ENCODE measurements around the gene TBC1D17.
A peak's percentile ranks its signal among the peaks of the same experiment; 100 is the strongest.

The TBC1D17 gene

DNA sequence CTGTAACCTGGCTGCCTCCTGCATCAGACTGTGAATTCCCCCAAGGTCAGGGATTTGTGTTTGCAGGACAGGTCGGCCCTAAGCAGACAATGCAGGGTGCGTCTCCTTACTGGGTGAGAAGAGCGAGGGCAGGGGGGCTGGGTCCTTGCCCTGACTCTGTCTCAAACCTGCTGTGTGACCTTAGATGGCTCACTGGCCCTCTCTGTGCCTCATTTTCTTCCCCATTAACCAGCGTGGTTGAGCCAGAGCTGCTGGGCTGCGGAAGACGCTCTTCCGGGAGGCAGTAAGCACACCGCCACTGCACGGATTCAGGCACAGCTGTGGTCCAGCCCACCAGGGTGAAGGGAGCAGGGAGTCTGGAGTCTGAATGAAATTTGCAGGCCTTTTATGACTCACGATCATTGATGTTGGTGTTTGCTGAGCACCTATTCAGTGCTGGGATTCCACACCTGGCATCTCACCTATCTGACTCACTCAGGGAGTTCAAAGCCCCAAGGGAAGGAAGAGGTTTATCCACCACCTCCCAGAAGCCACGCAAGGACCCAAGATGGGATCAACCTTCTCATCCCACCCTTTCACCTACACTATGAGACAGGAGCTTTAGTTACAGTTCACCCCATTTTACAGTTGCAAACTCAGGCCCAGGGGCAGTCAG is 2.9 kb upstream of the TBC1D17 start:
- DNase-seq (ENCODE audit: insufficient read length, low spot score) (no peak), FAIRE-seq (no peak)
- no peak for TF ChIP-seq POLR2AphosphoS5 (IDR thresholded peaks at IDR 0.05; ENCODE audit: low read depth, low read length)
- TF ChIP-seq TAF1 (IDR thresholded peaks at IDR 0.05; ENCODE audit: low read depth, low read length): no peak
- TF ChIP-seq POLR2A (IDR thresholded peaks at IDR 0.05; ENCODE audit: low read depth, low read length): no peak
- TF ChIP-seq PAX5 (IDR thresholded peaks at IDR 0.05; ENCODE audit: insufficient read depth, low read length, severe bottlenecking): no peak
- no peak for TF ChIP-seq POU2F2 (IDR thresholded peaks at IDR 0.05; ENCODE audit: low read depth, low read length)

DNA sequence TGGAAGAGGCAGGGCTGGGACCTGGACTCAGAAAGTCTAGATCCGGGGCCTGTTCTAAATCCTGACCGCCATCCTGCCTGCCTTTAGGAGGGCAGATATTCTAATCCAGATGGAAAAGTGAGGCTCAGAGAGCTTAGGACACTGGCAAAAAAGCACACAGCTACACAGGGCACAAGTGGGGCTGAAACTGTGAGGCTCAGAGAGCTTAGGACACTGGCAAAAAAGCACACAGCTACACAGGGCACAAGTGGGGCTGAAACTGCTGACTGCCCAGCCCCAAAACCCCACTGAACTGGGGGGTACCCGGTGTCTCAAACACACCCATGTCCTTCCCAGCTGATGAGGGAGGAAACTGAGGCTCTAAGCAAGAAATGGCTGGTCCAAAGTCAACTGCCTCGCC is 2.3 kb upstream of the TBC1D17 start:
- DNase-seq (ENCODE audit: insufficient read length, low spot score) (no peak), FAIRE-seq (peak; percentile 5)
- TF ChIP-seq TAF1 (IDR thresholded peaks at IDR 0.05; ENCODE audit: low read depth, low read length): no peak
- no peak for TF ChIP-seq SPI1 (IDR thresholded peaks at IDR 0.05; ENCODE audit: low read depth, low read length)
- TF ChIP-seq POLR2AphosphoS5 (IDR thresholded peaks at IDR 0.05; ENCODE audit: low read depth, low read length): no peak
- TF ChIP-seq POU2F2 (IDR thresholded peaks at IDR 0.05; ENCODE audit: low read depth, low read length): no peak
- no peak for TF ChIP-seq PAX5 (IDR thresholded peaks at IDR 0.05; ENCODE audit: insufficient read depth, low read length, severe bottlenecking)

DNA sequence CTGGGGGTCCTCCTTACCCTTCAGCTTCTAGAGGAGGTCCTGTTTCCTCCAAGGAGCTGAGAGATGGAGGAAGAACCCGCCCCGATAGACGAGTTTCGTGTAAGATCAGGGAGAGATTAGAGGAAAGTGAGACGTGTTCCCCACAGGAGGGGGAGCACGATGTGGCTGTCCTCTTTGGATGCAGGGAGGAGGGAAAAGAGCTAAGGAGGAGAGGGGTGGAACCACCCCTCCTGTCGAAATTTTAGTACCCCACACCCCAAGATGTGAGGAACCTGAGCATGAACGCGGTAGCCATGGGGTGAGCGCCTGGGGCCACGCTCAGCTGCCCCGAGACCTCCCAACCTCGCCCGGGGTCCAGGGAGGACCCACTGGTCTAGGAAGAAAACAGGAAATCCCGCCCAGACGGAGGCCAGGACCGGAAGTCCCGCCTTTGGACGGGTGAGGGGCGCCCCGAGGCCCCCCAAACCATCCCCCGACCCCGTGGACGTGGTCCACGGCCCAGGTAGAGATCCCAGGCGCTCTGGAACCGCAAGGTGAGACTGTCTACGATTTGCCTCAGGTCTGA is 1.6 kb upstream of the TBC1D17 start:
- DNase-seq (ENCODE audit: insufficient read length, low spot score): no peak

DNA sequence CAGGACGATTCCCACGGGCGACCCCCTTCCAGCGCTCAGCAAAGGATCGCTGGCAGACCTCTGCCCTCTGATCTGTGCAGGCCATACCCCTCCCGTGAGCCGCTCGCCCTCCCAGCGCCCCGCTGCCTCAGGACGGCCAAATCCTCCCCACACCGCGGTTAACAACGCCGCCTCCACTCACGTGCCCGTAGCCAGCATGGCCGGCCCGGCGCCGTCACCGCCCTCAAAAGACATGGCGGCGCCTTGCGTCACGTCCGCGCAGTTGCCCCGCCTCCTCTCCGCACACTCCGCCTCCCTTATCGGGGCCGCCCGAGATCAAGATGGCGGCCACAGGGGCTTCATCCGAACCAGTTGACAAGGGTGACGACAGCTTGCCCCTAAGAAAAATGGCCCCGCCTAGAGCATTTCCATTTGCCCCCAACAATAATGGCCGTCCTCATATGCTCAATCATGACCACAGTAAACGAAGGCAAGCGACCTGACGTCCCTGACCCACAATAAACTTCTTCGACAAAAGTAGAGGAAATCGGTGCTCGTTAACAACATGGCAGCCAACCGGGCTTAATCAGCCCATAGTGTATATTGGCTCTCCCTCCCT is 981 bp upstream of the TBC1D17 start:
- DNase-seq (ENCODE audit: insufficient read length, low spot score): peak; percentile 66

More for the DNA sequence above, 1.6 kb upstream of the TBC1D17 start:
- no peak for FAIRE-seq
- TF ChIP-seq POLR2AphosphoS5 (IDR thresholded peaks at IDR 0.05; ENCODE audit: low read depth, low read length) (no peak; the same call in 1 of the 2 replicates), PAX5 (IDR thresholded peaks at IDR 0.05; ENCODE audit: insufficient read depth, low read length, severe bottlenecking) (no peak), SPI1 (IDR thresholded peaks at IDR 0.05; ENCODE audit: low read depth, low read length) (peak; percentile 55), POLR2A (IDR thresholded peaks at IDR 0.05; ENCODE audit: low read depth, low read length) (peak; percentile 2; the same call in 1 of the 2 replicates), TAF1 (IDR thresholded peaks at IDR 0.05; ENCODE audit: low read depth, low read length) (no peak), POU2F2 (IDR thresholded peaks at IDR 0.05; ENCODE audit: low read depth, low read length) (no peak)

DNA sequence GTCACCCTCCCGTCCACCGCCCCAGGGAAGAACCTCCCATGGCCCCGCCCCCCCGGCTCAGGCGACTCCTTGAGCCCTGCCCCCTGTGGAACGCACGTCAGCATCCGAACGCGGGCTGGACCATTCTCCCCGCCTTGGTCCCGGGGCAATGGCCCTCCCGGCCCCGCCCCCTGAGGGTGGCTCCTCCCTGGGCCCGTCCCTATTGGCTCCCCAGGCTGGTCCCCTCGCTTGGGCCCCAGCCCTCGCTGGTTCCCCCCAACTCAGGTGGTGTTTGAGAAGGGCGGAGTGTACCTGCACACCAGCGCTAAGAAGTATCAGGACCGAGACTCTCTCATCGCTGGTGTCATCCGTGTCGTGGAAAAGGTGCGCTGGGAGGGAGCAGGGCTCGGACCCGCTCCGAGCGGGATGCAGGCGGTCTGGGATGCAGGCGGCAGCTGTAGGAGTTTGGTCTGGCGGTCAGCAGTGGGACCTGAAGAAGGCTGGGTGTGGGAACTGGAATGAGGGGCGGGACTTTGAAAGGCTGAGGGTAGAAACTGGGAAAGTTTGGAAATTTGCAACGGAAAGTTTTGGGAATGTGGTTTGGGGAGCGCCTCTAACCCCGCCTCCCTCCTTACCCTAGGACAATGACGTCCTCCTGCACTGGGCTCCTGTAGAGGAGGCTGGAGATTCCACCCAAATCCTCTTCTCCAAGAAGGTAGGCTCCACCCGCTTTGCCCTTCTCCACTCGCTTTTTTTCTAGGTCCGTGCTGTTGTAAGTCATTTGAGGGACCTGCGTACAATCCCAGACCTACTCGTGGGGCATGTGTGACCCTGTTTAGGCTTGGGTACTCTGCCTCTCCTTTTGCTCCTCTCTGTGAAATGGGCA is 609 bp downstream of the TBC1D17 start:
- DNase-seq (ENCODE audit: insufficient read length, low spot score) (peak; percentile 99), FAIRE-seq (no peak)
- TF ChIP-seq POLR2A (IDR thresholded peaks at IDR 0.05; ENCODE audit: low read depth, low read length) (peak; percentile 6), POU2F2 (IDR thresholded peaks at IDR 0.05; ENCODE audit: low read depth, low read length) (no peak)

More for the DNA sequence above, 981 bp upstream of the TBC1D17 start:
- FAIRE-seq: peak; percentile 100
- TF ChIP-seq POLR2A (IDR thresholded peaks at IDR 0.05; ENCODE audit: low read depth, low read length) (peak; percentile 70), SPI1 (IDR thresholded peaks at IDR 0.05; ENCODE audit: low read depth, low read length) (no peak), POLR2AphosphoS5 (IDR thresholded peaks at IDR 0.05; ENCODE audit: low read depth, low read length) (peak; percentile 50), PAX5 (IDR thresholded peaks at IDR 0.05; ENCODE audit: insufficient read depth, low read length, severe bottlenecking) (no peak), TAF1 (IDR thresholded peaks at IDR 0.05; ENCODE audit: low read depth, low read length) (no peak; the same call in 1 of the 2 replicates), POU2F2 (IDR thresholded peaks at IDR 0.05; ENCODE audit: low read depth, low read length) (no peak)

DNA sequence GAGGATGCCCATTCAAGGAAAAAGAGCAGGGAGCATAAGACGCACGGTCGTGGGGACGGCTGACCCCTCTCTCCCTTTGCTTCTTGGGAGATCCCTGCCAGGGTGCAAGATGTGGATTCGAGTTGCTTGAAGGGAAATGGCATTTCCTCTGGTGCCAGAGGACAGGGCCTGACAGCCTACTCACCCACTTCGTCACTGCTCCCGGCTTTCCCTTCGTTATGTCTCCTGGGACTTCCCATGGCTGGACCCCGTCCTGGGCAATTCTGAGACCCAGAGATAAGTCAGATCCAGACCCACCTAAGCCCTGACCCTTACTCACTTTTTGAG is 1.2 kb downstream of the TBC1D17 start:
- no peak for FAIRE-seq
- TF ChIP-seq POLR2AphosphoS5 (IDR thresholded peaks at IDR 0.05; ENCODE audit: low read depth, low read length): no peak
- no peak for TF ChIP-seq TAF1 (IDR thresholded peaks at IDR 0.05; ENCODE audit: low read depth, low read length)
- no peak for TF ChIP-seq PAX5 (IDR thresholded peaks at IDR 0.05; ENCODE audit: insufficient read depth, low read length, severe bottlenecking)
- no peak for TF ChIP-seq POLR2A (IDR thresholded peaks at IDR 0.05; ENCODE audit: low read depth, low read length)
- TF ChIP-seq SPI1 (IDR thresholded peaks at IDR 0.05; ENCODE audit: low read depth, low read length): no peak
- no peak for TF ChIP-seq POU2F2 (IDR thresholded peaks at IDR 0.05; ENCODE audit: low read depth, low read length)
- DNase-seq (ENCODE audit: insufficient read length, low spot score): no peak

DNA sequence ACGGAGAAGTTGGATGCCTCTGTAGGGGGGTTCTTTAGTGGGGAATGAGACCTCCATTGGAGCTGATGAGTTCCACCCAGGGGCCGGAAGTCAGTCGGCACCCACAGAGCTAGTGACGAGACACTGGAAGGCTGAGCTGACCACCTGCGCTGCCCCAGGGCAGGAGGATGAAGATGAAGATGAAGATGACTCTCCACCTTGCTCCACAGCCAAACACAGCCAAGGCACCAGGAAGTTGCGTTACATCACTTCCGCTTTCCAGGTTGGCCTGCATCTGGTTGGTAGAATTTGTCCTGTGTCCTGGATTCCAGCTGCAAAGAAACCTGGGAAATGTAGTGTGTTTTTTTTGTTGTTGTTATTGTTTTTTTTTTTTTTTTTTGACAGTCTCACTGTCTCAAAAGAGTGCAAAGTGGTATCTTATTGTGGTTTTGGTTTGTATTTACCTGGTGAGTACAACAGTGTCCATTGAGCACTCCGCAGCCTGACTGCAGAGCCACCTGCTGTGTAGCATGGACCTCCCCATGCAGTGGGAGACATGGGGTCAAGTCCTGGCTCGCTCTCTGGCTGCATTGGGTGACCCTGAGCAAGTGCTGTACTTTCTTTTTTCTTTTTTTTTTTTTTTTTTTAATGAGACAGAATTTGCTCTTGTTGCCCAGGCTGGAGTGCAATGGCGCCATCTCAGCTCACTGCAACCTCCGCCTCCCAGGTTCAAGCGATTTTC is 1.9 kb downstream of the TBC1D17 start:
- DNase-seq (ENCODE audit: insufficient read length, low spot score) (no peak), FAIRE-seq (peak; percentile 50)
- TF ChIP-seq POLR2A (IDR thresholded peaks at IDR 0.05; ENCODE audit: low read depth, low read length): no peak

DNA sequence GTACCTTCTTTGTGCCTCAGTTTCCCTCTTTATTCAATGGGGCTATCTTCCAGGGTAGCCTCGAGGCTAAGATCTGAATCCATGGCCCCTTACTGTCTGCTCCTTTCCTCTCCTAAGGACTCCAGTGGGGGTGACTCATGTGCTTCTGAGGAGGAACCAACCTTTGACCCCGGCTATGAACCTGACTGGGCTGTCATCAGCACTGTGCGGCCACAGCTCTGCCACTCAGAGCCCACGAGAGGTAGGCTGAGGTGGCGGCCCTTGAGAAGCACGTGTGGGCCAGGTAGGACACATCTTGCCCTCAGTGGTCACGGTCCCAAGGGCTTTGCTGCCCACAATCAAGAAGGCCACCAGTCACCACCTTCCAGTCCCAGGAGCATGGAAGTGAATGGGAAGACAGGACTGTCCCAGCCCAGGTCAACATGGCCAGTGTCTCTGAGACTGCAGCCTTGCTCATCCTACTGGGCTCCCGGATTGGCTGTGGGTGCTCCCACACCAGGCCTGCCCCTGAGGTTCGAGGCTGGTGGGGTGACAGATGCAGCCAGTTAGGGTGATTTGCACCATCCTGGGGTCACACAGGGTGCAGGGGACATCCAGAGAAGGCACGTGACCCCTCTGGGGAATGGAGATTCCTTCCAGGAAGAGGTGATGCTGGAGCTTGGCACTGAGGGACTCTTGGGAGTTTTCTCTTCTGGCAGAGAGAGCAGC is 2.8 kb downstream of the TBC1D17 start:
- FAIRE-seq: no peak
- DNase-seq (ENCODE audit: insufficient read length, low spot score): no peak
- TF ChIP-seq SPI1 (IDR thresholded peaks at IDR 0.05; ENCODE audit: low read depth, low read length) (no peak), POLR2A (IDR thresholded peaks at IDR 0.05; ENCODE audit: low read depth, low read length) (no peak), PAX5 (IDR thresholded peaks at IDR 0.05; ENCODE audit: insufficient read depth, low read length, severe bottlenecking) (no peak), TAF1 (IDR thresholded peaks at IDR 0.05; ENCODE audit: low read depth, low read length) (no peak), POU2F2 (IDR thresholded peaks at IDR 0.05; ENCODE audit: low read depth, low read length) (no peak), POLR2AphosphoS5 (IDR thresholded peaks at IDR 0.05; ENCODE audit: low read depth, low read length) (no peak)

Data from GM12891 (cell line).